Kidney (tissue), 14 donors: Measurements from ENCODE around the gene FLYWCH1. TPM values are rescaled to one million over a fixed set of nuclear protein-coding genes. Genes with fewer than 3 reads are reported as not detected.

Source experiments
- DNase-seq, 5 donors: peaks; one replicate each; pipeline ENCODE4 v3.0.0-alpha.2; 2013 to 2020
- FAIRE-seq: peaks from 2 replicates; lab custom pipeline; 2012; peaks lifted over from hg19 to GRCh38; lab: Jason Lieb, UNC
- H3K27ac ChIP-seq, 2 donors: one replicate each; pipeline ENCODE4 v1.7.0; 2013; ENCODE audit warnings: low read depth in 2 of 2, low read length in 2 of 2, inconsistent platforms in 1 of 2
- H3K27me3 ChIP-seq: one replicate; pipeline ENCODE4 v1.7.1; 2013; ENCODE audit warnings: low read length, inconsistent platforms; ENCODE audit not compliant: control insufficient read depth, insufficient read depth
- H3K36me3 ChIP-seq, 3 donors: one replicate each; pipeline versions ENCODE4 v1.7.0 to v1.7.1; 2013; ENCODE audit warnings: low read length in 3 of 3, control low read depth in 1 of 3, inconsistent platforms in 1 of 3; ENCODE audit not compliant: insufficient read depth in 3 of 3, control insufficient read depth in 2 of 3
- H3K4me1 ChIP-seq, 3 donors: one replicate each; pipeline versions ENCODE4 v1.7.0 to v1.7.1; 2013; ENCODE audit warnings: low read length in 3 of 3, inconsistent platforms in 1 of 3, low read depth in 1 of 3; ENCODE audit not compliant: control insufficient read depth in 2 of 3, insufficient read depth in 2 of 3
- H3K4me3 ChIP-seq, 3 donors: one replicate each; pipeline versions ENCODE4 v1.7.0 to v1.8.1; 2013; ENCODE audit warnings: low read length in 3 of 3, control low read depth in 1 of 3, inconsistent platforms in 1 of 3
- H3K9ac ChIP-seq, 3 donors: one replicate each; pipeline versions ENCODE4 v1.7.0 to v1.7.1; 2013; ENCODE audit warnings: low read length in 3 of 3, control low read depth in 1 of 3, inconsistent platforms in 1 of 3
- H3K9me3 ChIP-seq, 3 donors: one replicate each; pipeline versions ENCODE4 v1.7.0 to v1.7.1; 2013; ENCODE audit warnings: low read length in 3 of 3, control low read depth in 1 of 3, inconsistent platforms in 1 of 3; ENCODE audit not compliant: control insufficient read depth in 2 of 3, insufficient read depth in 1 of 3
- intact Hi-C: fragments of 100-400 bp; cut with DNase I; formaldehyde crosslinking; loops from one replicate; pipeline ENCODE4 v1.11.1; 2022
- polyA plus RNA-seq: library from polyadenylated mRNA; stranded (reverse); fragments of 350-450 nt; fragmentation: Illumina TruSeq; extraction: RNeasy Lipid Tissue Mini Kit (QIAGEN cat#74804); gene quantifications from one replicate; pipeline ENCODE4 v1.2.3, GENCODE V29; 2014; ENCODE audit warnings: low read depth, low replicate concordance; ENCODE audit not compliant: insufficient read depth
- total RNA-seq: library from RNA; stranded (reverse); fragmentation: NEBNext Ultra II Directional; extraction: Animal tissue kit (Norgen Biotek cat#: 25700); gene quantifications from one replicate; pipeline ENCODE4 v1.2.1, GENCODE V29; 2021
- TF ChIP-seq, protein P1 (sequence below): IDR thresholded peaks from 3 replicates; pipeline ENCODE4 v1.5.1; 2012; ENCODE audit warnings: mild to moderate bottlenecking, moderate library complexity, borderline replicate concordance; ENCODE audit not compliant: insufficient read depth; ENCODE audit errors: extremely low read depth
- donor health status: control.
- donor health status: control.
- donor health status: control.
- donor health status: control.
- donor health status: control.
- donor health status: DM: yes; HTN: yes; CAD: no.
- donor health status: Normal renal cell carcinoma (clear cell type).

FLYWCH1 gene
- total and polyA plus RNA-seq, 2 donors from 2014 or later = 24.5 to 36.8 TPM

DNA sequence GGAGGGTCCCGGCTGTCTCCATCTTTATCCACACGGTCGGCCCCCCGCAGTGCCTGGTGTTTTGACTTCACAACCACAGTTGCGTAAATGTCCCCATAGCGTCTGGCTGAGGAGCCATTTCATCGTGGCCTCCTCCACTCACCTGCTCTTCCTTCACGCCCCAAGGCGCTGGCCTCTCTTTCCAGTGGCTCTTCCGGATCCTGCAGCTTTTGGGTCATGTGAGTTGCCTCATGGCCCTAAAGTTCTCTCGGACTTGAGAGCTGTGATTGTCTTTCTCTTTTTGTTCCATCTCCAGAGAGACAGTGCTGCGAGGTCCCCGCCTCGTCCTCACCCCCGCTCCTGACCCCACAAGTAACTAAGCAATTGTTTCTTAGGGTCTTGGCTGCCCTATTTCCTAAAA, 22.7 kb downstream of the FLYWCH1 start:
- H3K36me3 ChIP-seq = peaks cover 0 to 10% (median 5%) of the 10 kb centered on the region in 3 donors
- FAIRE-seq (no peak), DNase-seq (no peak)
- intact Hi-C loops = no loop called here
- H3K27ac ChIP-seq = no peak overlapping the region
- H3K9me3 ChIP-seq = no peaks in the 10 kb centered on the region
- no peak overlapping the region for H3K9ac ChIP-seq
- TF ChIP-seq, protein P1, sequence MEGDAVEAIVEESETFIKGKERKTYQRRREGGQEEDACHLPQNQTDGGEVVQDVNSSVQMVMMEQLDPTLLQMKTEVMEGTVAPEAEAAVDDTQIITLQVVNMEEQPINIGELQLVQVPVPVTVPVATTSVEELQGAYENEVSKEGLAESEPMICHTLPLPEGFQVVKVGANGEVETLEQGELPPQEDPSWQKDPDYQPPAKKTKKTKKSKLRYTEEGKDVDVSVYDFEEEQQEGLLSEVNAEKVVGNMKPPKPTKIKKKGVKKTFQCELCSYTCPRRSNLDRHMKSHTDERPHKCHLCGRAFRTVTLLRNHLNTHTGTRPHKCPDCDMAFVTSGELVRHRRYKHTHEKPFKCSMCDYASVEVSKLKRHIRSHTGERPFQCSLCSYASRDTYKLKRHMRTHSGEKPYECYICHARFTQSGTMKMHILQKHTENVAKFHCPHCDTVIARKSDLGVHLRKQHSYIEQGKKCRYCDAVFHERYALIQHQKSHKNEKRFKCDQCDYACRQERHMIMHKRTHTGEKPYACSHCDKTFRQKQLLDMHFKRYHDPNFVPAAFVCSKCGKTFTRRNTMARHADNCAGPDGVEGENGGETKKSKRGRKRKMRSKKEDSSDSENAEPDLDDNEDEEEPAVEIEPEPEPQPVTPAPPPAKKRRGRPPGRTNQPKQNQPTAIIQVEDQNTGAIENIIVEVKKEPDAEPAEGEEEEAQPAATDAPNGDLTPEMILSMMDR = no peak
- H3K4me3 ChIP-seq = no peak overlapping the region
- no peaks in the 10 kb centered on the region for H3K27me3 ChIP-seq
- no peaks in the 10 kb centered on the region for H3K4me1 ChIP-seq

DNA sequence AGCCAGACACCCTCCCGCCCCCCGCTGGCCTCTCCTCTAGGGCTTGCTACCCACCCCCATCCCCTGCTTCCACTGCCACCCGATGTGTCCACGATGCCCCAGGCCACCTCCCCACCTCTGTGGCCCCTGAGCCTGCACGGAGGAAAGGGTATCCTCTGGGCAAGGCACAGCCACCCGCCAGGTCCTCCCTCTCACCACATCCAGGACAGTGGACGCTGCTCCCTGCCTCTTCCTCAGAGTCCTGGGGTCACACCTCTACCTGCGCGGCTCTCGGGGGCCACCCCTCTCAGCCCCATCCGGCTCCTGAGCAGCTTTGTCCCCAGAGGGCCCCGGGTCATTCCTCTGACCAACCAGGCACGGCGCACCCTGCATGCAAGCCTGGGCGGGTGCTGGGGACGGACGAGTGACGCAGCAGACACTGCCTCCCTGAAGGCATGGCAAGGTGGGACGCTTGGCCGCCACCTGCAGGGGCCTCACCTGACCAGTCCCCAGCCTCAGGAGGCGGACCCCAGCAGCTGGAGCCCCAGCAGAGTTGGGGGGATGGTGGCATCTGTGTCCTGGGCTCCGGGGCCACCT, 24.8 kb downstream of the FLYWCH1 start:
- Histone ChIP-seq H3K4me3 (no peak overlapping the region), H3K27me3 (no peaks in the 10 kb centered on the region), H3K36me3 (peaks cover 2 to 20% (median 5%) of the 10 kb centered on the region in 3 donors), H3K9ac (no peak overlapping the region), H3K9me3 (no peaks in the 10 kb centered on the region), H3K4me1 (no peaks in the 10 kb centered on the region), H3K27ac (no peak overlapping the region)
- intact Hi-C loops = no loop called here
- DNase-seq = no peak
- no peak for FAIRE-seq
- TF ChIP-seq, protein P1 = no peak

DNA sequence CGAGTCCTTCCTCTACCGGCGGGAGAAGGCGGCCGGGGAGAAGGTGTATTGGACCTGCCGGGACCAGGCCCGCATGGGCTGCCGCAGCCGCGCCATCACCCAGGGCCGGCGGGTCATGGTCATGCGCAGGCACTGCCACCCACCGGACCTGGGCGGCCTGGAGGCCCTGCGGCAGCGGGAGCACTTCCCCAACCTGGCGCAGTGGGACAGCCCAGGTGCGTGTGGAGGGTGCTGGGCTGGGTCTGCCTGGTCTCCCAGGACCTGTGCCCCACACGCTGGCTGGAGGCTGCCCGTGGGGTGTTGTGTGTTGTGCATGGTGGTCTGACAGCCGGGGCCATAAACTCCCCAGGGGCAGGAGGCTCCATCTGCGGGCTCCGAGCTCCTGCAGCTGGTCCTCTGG, 25.4 kb downstream of the FLYWCH1 start:
- FAIRE-seq (no peak), DNase-seq (no peak)
- peaks cover 2 to 20% (median 5%) of the 10 kb centered on the region in 3 donors for H3K36me3 ChIP-seq
- H3K9ac ChIP-seq = no peak overlapping the region
- no peak overlapping the region for H3K27ac ChIP-seq
- H3K4me3 ChIP-seq = no peak overlapping the region
- intact Hi-C loops = no loop called here
- no peaks in the 10 kb centered on the region for H3K4me1 ChIP-seq
- TF ChIP-seq, protein P1 = no peak
- no peaks in the 10 kb centered on the region for H3K27me3 ChIP-seq
- H3K9me3 ChIP-seq = no peaks in the 10 kb centered on the region

DNA sequence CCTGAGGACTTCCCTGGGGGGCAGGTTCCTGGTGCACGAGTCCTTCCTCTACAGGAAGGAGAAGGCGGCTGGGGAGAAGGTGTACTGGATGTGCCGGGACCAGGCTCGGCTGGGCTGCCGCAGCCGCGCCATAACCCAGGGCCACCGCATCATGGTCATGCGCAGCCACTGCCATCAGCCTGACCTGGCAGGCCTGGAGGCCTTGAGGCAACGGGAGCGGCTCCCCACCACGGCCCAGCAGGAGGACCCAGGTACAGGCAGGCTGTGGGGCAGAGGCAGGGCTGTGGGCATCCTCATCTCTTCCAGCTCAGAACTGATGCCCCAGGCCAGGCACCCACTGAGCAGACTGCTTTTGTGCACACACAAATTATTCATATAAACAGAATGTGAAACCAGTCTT, 26.5 kb downstream of the FLYWCH1 start:
- no peaks in the 10 kb centered on the region for H3K9me3 ChIP-seq
- no peak overlapping the region for H3K27ac ChIP-seq
- DNase-seq = no peak
- no peaks in the 10 kb centered on the region for H3K4me1 ChIP-seq
- no peak overlapping the region for H3K4me3 ChIP-seq
- no peak overlapping the region for H3K9ac ChIP-seq
- TF ChIP-seq, protein P1 = no peak
- H3K36me3 ChIP-seq = peaks cover 2 to 24% (median 5%) of the 10 kb centered on the region in 3 donors
- FAIRE-seq = no peak
- intact Hi-C loops = no loop called here
- H3K27me3 ChIP-seq = no peaks in the 10 kb centered on the region
